GM23338 (cell line): ENCODE measurements around the gene FLT1. TPM values are rescaled to one million over a fixed set of nuclear protein-coding genes. Genes with fewer than 3 reads are reported as not detected.

Source experiments
- ATAC-seq: fragments of 200-7000 bp; cut with Tn5 transposase; 3 replicates; pipeline ENCODE4 v1.9.1; 2020
- DNase-seq: peaks from one replicate; pipeline ENCODE4 v3.0.0-alpha.2; 2015; ENCODE audit warnings: low spot score
- H2AFZ ChIP-seq: fragments of 200-600 bp; sonication (generic); 2 replicates; pipeline ENCODE4 v1.8.0; 2016; ENCODE audit warnings: antibody characterized with exemption, mild to moderate bottlenecking, moderate library complexity
- H3F3A ChIP-seq: fragments of 200-600 bp; sonication (generic); replicated peaks from 2 replicates; pipeline ENCODE4 v1.8.0; 2017; ENCODE audit warnings: antibody characterized with exemption, mixed run types, low read depth
- H3K27ac ChIP-seq: fragments of 200-600 bp; sonication (generic); 2 replicates; pipeline ENCODE4 v1.6.1; 2016; ENCODE audit warnings: low read depth
- H3K27me3 ChIP-seq: fragments of 200-600 bp; sonication (generic); 2 replicates; pipeline ENCODE4 v1.8.0; 2016; ENCODE audit warnings: mild to moderate bottlenecking, mixed run types, moderate library complexity; ENCODE audit not compliant: insufficient read depth
- H3K36me3 ChIP-seq: fragments of 200-600 bp; sonication (generic); 2 replicates; pipeline ENCODE4 v1.8.0; 2016; ENCODE audit warnings: mild to moderate bottlenecking; ENCODE audit not compliant: insufficient read depth
- H3K4me1 ChIP-seq: fragments of 200-600 bp; sonication (generic); 2 replicates; pipeline ENCODE4 v1.8.0; 2016; ENCODE audit warnings: mild to moderate bottlenecking, moderate library complexity; ENCODE audit not compliant: insufficient read depth
- H3K4me2 ChIP-seq: fragments of 200-600 bp; sonication (generic); 2 replicates; pipeline ENCODE4 v1.7.1; 2017; ENCODE audit warnings: mixed run types
- H3K4me3 ChIP-seq: fragments of 200-600 bp; sonication (generic); 2 replicates; pipeline ENCODE4 v1.6.1; 2016; ENCODE audit warnings: mixed run types
- H3K79me2 ChIP-seq: fragments of 200-600 bp; sonication (generic); replicated peaks from 2 replicates; pipeline ENCODE4 v1.8.0; 2017; ENCODE audit warnings: mild to moderate bottlenecking; ENCODE audit not compliant: insufficient read depth
- H3K9me2 ChIP-seq: fragments of 200-600 bp; sonication (generic); 2 replicates; pipeline ENCODE4 v1.8.0; 2017; ENCODE audit not compliant: insufficient read depth
- H4K20me1 ChIP-seq: fragments of 200-600 bp; sonication (generic); replicated peaks from 2 replicates; pipeline ENCODE4 v1.8.0; 2017; ENCODE audit warnings: mild to moderate bottlenecking; ENCODE audit not compliant: insufficient read depth
- H3K27ac Mint-ChIP-seq: 2 replicates; pipeline ENCODE4 v1.8.0; 2020; ENCODE audit warnings: inconsistent platforms, mild to moderate bottlenecking, moderate library complexity, mixed read lengths
- H3K27me3 Mint-ChIP-seq: 3 replicates; pipeline ENCODE4 v1.8.0; 2022; ENCODE audit warnings: low read depth, mild to moderate bottlenecking, moderate library complexity, mixed read lengths, inconsistent platforms; ENCODE audit not compliant: insufficient read depth, poor library complexity
- H3K36me3 Mint-ChIP-seq: 3 replicates; pipeline ENCODE4 v1.8.0; 2021; ENCODE audit warnings: low read depth, mild to moderate bottlenecking, inconsistent platforms, moderate library complexity, mixed read lengths
- H3K4me1 Mint-ChIP-seq: 3 replicates; pipeline ENCODE4 v1.8.0; 2020; ENCODE audit warnings: mild to moderate bottlenecking, inconsistent platforms, mixed read lengths
- H3K4me3 Mint-ChIP-seq: 3 replicates; pipeline ENCODE4 v1.8.0; 2021; ENCODE audit warnings: moderate library complexity, mild to moderate bottlenecking, inconsistent platforms, mixed read lengths
- H3K9me3 Mint-ChIP-seq: 3 replicates; pipeline ENCODE4 v1.8.0; 2020; ENCODE audit warnings: moderate library complexity, mild to moderate bottlenecking, inconsistent platforms, mixed read lengths
- CREB1 ChIP-seq: fragments of 250-450 bp; sonication (Bioruptor Pico); IDR thresholded peaks from 2 replicates; pipeline ENCODE4 v1.5.0; 2020; ENCODE audit warnings: low read depth, mild to moderate bottlenecking, moderate library complexity
- EZH2 ChIP-seq: fragments of 200-600 bp; sonication (generic); IDR thresholded peaks from one replicate; pipeline ENCODE4 v1.8.0; 2017; ENCODE audit warnings: antibody characterized with exemption, mild to moderate bottlenecking, low read depth; ENCODE audit not compliant: unreplicated experiment
- JUNB ChIP-seq: IDR thresholded peaks from one replicate; pipeline ENCODE4 v1.6.1; 2016; ENCODE audit warnings: antibody characterized with exemption; ENCODE audit not compliant: unreplicated experiment
- POLR2AphosphoS5 ChIP-seq: IDR thresholded peaks from 2 replicates; pipeline ENCODE4 v1.6.1; 2016; ENCODE audit warnings: antibody characterized with exemption, low read depth
- ZNF114 ChIP-seq: fragments of 250-450 bp; sonication (Bioruptor Pico); IDR thresholded peaks from 2 replicates; pipeline ENCODE4 v1.5.0; 2020; ENCODE audit warnings: mild to moderate bottlenecking, moderate library complexity
- polyA plus RNA-seq: library from polyadenylated mRNA; unstranded; fragments of >200 nt; fragmentation: Nextera tagmentation; extraction: Ambion mirVana; gene quantifications from 2 replicates; pipeline ENCODE4 v1.2.1, GENCODE V29; 2016
- total RNA-seq: library from RNA; depleted of rRNA; stranded (reverse); fragments of >200 nt; shearing (Covaris generic); gene quantifications from 2 replicates; pipeline ENCODE4 v1.2.3, GENCODE V29; 2014
- TF ChIP-seq, protein P1 (sequence below): fragments of 250-450 bp; sonication (Bioruptor Pico); IDR thresholded peaks from 2 replicates; pipeline ENCODE4 v1.5.0; 2020; ENCODE audit warnings: mild to moderate bottlenecking, moderate library complexity
- TF ChIP-seq, protein P2 (sequence below): IDR thresholded peaks from one replicate; pipeline ENCODE4 v1.6.1; 2018; ENCODE audit warnings: antibody characterized with exemption; ENCODE audit not compliant: unreplicated experiment
- TF ChIP-seq, protein P3 (sequence below), 2 experiments: fragments of 200-600 bp in 1 of 2; sonication (generic) in 1 of 2; conservative IDR thresholded peaks; 2 replicates each; pipeline versions ENCODE4 v1.5.1 to v1.6.1; 2016 to 2017; ENCODE audit warnings: antibody characterized with exemption in 2 of 2, low read depth in 2 of 2, mild to moderate bottlenecking in 2 of 2, moderate library complexity in 1 of 2

Gene FLT1
- total and polyA plus RNA-seq, 2 experiments from 2014 or later = 26.8 to 116 TPM

- Histone ChIP-seq H3K4me1 (peaks cover 33% of the 10 kb centered on the region), H3K36me3 (peaks cover 6% of the 10 kb centered on the region), H4K20me1 (no peaks in the 10 kb centered on the region), H3K27ac (peak overlapping the region; percentile 65), H3K27me3 (no peaks in the 10 kb centered on the region), H3F3A (peaks cover 19% of the 10 kb centered on the region; the same call in 1 of the 2 replicates), H3K9me2 (no peaks in the 10 kb centered on the region), H3K4me3 (no peak overlapping the region), H2AFZ (no peak overlapping the region), H3K79me2 (peaks cover 67% of the 10 kb centered on the region), H3K4me2 (no peak overlapping the region)
- Mint-ChIP-seq H3K27me3 (peaks cover 2% of the 10 kb centered on the region), H3K36me3 (peaks cover 78% of the 10 kb centered on the region), H3K9me3 (peaks cover 22% of the 10 kb centered on the region), H3K4me1 (peaks cover 47% of the 10 kb centered on the region), H3K27ac (peak overlapping the region; percentile 42), H3K4me3 (no peak overlapping the region)
- DNase-seq = no peak
- ATAC-seq = no peak
- TF ChIP-seq, protein P1, sequence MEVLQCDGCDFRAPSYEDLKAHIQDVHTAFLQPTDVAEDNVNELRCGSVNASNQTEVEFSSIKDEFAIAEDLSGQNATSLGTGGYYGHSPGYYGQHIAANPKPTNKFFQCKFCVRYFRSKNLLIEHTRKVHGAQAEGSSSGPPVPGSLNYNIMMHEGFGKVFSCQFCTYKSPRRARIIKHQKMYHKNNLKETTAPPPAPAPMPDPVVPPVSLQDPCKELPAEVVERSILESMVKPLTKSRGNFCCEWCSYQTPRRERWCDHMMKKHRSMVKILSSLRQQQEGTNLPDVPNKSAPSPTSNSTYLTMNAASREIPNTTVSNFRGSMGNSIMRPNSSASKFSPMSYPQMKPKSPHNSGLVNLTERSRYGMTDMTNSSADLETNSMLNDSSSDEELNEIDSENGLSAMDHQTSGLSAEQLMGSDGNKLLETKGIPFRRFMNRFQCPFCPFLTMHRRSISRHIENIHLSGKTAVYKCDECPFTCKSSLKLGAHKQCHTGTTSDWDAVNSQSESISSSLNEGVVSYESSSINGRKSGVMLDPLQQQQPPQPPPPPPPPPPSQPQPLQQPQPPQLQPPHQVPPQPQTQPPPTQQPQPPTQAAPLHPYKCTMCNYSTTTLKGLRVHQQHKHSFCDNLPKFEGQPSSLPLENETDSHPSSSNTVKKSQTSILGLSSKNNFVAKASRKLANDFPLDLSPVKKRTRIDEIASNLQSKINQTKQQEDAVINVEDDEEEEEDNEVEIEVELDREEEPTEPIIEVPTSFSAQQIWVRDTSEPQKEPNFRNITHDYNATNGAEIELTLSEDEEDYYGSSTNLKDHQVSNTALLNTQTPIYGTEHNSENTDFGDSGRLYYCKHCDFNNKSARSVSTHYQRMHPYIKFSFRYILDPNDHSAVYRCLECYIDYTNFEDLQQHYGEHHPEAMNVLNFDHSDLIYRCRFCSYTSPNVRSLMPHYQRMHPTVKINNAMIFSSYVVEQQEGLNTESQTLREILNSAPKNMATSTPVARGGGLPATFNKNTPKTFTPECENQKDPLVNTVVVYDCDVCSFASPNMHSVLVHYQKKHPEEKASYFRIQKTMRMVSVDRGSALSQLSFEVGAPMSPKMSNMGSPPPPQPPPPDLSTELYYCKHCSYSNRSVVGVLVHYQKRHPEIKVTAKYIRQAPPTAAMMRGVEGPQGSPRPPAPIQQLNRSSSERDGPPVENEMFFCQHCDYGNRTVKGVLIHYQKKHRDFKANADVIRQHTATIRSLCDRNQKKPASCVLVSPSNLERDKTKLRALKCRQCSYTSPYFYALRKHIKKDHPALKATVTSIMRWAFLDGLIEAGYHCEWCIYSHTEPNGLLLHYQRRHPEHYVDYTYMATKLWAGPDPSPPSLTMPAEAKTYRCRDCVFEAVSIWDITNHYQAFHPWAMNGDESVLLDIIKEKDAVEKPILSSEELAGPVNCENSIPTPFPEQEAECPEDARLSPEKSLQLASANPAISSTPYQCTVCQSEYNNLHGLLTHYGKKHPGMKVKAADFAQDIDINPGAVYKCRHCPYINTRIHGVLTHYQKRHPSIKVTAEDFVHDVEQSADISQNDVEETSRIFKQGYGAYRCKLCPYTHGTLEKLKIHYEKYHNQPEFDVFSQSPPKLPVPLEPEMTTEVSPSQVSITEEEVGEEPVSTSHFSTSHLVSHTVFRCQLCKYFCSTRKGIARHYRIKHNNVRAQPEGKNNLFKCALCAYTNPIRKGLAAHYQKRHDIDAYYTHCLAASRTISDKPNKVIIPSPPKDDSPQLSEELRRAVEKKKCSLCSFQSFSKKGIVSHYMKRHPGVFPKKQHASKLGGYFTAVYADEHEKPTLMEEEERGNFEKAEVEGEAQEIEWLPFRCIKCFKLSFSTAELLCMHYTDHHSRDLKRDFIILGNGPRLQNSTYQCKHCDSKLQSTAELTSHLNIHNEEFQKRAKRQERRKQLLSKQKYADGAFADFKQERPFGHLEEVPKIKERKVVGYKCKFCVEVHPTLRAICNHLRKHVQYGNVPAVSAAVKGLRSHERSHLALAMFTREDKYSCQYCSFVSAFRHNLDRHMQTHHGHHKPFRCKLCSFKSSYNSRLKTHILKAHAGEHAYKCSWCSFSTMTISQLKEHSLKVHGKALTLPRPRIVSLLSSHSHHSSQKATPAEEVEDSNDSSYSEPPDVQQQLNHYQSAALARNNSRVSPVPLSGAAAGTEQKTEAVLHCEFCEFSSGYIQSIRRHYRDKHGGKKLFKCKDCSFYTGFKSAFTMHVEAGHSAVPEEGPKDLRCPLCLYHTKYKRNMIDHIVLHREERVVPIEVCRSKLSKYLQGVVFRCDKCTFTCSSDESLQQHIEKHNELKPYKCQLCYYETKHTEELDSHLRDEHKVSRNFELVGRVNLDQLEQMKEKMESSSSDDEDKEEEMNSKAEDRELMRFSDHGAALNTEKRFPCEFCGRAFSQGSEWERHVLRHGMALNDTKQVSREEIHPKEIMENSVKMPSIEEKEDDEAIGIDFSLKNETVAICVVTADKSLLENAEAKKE (CRISPR knock-in tag) = no peak
- TF ChIP-seq CREB1 (CRISPR knock-in tag) = no peak
Observed at GRCh38 chr13:28442839-28443238, 52.1 kb downstream of the FLT1 start.

DNA sequence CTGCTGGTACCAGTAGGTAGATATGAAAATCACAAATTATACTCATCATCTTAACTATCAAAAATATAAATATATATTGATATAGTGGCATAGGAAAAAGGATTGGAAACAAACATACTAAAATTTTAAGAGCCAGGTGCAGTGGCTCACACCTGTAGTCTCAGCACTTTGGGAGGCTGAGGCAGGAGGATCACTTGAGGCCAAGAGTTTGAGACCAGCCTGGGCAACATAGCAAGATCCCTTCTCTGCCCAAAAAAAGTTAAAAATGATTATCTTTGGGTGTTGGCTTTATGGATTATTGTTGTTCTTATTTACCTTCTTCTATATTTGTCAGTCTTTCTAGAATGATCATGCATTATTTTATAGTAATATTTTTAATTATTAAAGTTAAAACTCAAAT is 53.4 kb downstream of the FLT1 start:
- no peak overlapping the region for H3K4me3 ChIP-seq
- ATAC-seq (no peak), DNase-seq (no peak)
- peaks cover 61% of the 10 kb centered on the region for H3K79me2 ChIP-seq
- no peaks in the 10 kb centered on the region for H3K9me2 ChIP-seq
- H3K4me3 Mint-ChIP-seq = no peak overlapping the region; the same call in 2 of the 3 replicates
- peaks cover 79% of the 10 kb centered on the region for H3K36me3 Mint-ChIP-seq
- H3K27me3 ChIP-seq = no peaks in the 10 kb centered on the region
- peaks cover 2% of the 10 kb centered on the region; the same call in 1 of the 2 replicates for H3K36me3 ChIP-seq
- no peaks in the 10 kb centered on the region for H4K20me1 ChIP-seq
- peaks cover 2% of the 10 kb centered on the region for H3K27me3 Mint-ChIP-seq
- TF ChIP-seq POLR2AphosphoS5 (no peak), EZH2 (no peak), ZNF114 (CRISPR knock-in tag) (no peak), JUNB (no peak)
- TF ChIP-seq, protein P2, sequence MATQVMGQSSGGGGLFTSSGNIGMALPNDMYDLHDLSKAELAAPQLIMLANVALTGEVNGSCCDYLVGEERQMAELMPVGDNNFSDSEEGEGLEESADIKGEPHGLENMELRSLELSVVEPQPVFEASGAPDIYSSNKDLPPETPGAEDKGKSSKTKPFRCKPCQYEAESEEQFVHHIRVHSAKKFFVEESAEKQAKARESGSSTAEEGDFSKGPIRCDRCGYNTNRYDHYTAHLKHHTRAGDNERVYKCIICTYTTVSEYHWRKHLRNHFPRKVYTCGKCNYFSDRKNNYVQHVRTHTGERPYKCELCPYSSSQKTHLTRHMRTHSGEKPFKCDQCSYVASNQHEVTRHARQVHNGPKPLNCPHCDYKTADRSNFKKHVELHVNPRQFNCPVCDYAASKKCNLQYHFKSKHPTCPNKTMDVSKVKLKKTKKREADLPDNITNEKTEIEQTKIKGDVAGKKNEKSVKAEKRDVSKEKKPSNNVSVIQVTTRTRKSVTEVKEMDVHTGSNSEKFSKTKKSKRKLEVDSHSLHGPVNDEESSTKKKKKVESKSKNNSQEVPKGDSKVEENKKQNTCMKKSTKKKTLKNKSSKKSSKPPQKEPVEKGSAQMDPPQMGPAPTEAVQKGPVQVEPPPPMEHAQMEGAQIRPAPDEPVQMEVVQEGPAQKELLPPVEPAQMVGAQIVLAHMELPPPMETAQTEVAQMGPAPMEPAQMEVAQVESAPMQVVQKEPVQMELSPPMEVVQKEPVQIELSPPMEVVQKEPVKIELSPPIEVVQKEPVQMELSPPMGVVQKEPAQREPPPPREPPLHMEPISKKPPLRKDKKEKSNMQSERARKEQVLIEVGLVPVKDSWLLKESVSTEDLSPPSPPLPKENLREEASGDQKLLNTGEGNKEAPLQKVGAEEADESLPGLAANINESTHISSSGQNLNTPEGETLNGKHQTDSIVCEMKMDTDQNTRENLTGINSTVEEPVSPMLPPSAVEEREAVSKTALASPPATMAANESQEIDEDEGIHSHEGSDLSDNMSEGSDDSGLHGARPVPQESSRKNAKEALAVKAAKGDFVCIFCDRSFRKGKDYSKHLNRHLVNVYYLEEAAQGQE = no peak
- TF ChIP-seq, protein P3, sequence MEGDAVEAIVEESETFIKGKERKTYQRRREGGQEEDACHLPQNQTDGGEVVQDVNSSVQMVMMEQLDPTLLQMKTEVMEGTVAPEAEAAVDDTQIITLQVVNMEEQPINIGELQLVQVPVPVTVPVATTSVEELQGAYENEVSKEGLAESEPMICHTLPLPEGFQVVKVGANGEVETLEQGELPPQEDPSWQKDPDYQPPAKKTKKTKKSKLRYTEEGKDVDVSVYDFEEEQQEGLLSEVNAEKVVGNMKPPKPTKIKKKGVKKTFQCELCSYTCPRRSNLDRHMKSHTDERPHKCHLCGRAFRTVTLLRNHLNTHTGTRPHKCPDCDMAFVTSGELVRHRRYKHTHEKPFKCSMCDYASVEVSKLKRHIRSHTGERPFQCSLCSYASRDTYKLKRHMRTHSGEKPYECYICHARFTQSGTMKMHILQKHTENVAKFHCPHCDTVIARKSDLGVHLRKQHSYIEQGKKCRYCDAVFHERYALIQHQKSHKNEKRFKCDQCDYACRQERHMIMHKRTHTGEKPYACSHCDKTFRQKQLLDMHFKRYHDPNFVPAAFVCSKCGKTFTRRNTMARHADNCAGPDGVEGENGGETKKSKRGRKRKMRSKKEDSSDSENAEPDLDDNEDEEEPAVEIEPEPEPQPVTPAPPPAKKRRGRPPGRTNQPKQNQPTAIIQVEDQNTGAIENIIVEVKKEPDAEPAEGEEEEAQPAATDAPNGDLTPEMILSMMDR (conservative IDR thresholded peaks at IDR 0.05; ENCODE audit: low read depth in 2 of 2) = no peak
- H3K27ac Mint-ChIP-seq = peak overlapping the region; percentile 98
- peaks cover 46% of the 10 kb centered on the region for H3K4me1 ChIP-seq
- H3K4me2 ChIP-seq = no peak overlapping the region
- H3K4me1 Mint-ChIP-seq = peaks cover 60% of the 10 kb centered on the region
- H3K27ac ChIP-seq = peak overlapping the region; percentile 98
- H3K9me3 Mint-ChIP-seq = peaks cover 13% of the 10 kb centered on the region
- no peak overlapping the region for H2AFZ ChIP-seq
- H3F3A ChIP-seq = peaks cover 19% of the 10 kb centered on the region; the same call in 1 of the 2 replicates
